DND-41 (cell line): ENCODE data around the gene NANOS2.

Source experiments
- EZH2 ChIP-seq: IDR thresholded peaks from 3 replicates; pipeline ENCODE4 v1.6.1; 2012; ENCODE audit warnings: borderline replicate concordance, low read depth, mild to moderate bottlenecking, moderate library complexity, low read length, inconsistent platforms; ENCODE audit not compliant: severe bottlenecking
- TF ChIP-seq, protein P1 (sequence below): IDR thresholded peaks from 2 replicates; pipeline ENCODE4 v1.5.1; 2012; ENCODE audit warnings: borderline replicate concordance, low read length, moderate library complexity, mild to moderate bottlenecking; ENCODE audit not compliant: poor library complexity, severe bottlenecking; ENCODE audit errors: extremely low read depth

DNA sequence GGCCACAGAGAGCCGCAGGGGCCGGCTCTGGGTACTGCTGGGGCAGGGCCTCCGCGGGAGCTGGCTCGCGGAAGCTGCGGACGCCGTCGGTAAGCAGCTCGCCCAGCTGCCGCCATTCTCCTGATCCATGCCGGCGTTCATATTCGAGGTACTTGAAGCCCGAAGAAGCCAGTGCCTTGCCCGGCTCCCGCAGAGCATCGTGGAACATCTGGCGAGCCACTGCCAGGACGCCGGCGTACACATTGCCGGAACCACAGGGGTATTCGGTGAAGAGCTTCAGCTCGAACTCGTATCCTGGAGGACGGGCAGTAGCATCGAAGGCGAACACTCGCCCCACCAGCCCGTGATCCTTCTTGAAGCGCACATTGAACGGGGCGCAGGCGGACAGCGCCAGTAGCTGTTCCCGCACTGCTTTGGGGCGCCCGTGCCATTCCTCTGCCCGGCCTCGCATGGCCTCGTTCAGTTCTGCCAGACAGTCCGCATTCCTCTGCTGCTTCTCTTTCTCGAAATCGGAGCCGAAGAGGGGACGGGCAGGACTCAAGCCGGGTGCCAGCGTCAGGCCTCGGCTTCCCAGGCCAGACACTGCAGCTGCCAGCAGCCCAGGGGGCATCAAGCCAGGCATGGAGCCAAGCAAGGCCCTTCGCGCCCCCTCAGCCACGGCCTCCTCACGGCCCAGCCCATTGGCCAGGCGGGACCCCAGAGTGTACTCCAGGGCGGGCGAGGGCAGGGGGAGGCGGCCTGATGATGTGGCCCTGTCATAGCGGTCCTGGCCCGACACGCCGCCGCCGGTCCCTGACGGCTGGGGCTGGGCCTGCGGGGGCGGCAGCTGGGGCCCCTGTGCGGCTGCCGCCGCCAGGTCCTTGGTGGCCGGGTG lies 29.7 kb downstream of the NANOS2 start:
- TF ChIP-seq, protein P1, sequence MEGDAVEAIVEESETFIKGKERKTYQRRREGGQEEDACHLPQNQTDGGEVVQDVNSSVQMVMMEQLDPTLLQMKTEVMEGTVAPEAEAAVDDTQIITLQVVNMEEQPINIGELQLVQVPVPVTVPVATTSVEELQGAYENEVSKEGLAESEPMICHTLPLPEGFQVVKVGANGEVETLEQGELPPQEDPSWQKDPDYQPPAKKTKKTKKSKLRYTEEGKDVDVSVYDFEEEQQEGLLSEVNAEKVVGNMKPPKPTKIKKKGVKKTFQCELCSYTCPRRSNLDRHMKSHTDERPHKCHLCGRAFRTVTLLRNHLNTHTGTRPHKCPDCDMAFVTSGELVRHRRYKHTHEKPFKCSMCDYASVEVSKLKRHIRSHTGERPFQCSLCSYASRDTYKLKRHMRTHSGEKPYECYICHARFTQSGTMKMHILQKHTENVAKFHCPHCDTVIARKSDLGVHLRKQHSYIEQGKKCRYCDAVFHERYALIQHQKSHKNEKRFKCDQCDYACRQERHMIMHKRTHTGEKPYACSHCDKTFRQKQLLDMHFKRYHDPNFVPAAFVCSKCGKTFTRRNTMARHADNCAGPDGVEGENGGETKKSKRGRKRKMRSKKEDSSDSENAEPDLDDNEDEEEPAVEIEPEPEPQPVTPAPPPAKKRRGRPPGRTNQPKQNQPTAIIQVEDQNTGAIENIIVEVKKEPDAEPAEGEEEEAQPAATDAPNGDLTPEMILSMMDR, result no peak
- no peak for TF ChIP-seq EZH2
